Spleen (tissue), 7 donors: ENCODE measurements around the gene DLG2.

Source experiments
- CTCF ChIP-seq, 11 experiments: fragments of 200-600 bp in 7 of 11; fragments of 450-650 bp in 4 of 11; sonication (generic) in 4 of 11; IDR thresholded peaks in 8 of 11; conservative IDR thresholded peaks in 3 of 11; 1 replicate in 7 of 11; 2 replicates in 4 of 11; pipeline versions ENCODE4 v1.4.0 to v1.8.0; 2016 to 2021; ENCODE audit warnings: antibody characterized with exemption in 11 of 11, inconsistent platforms in 4 of 11, mild to moderate bottlenecking in 1 of 11
- POLR2AphosphoS5 ChIP-seq, 3 donors: sonication (generic); formaldehyde crosslinking; IDR thresholded peaks; one replicate each; pipeline ENCODE4 v1.5.1; 2017; ENCODE audit warnings: antibody characterized with exemption in 3 of 3
- donor health status: DM: no; HTN: no; CAD: no; lungs with moderate emphysema.
- donor health status: DM: no; HTN: no; CAD: no.
- donor health status: DM: no; HTN: no; CAD: no.

DNA sequence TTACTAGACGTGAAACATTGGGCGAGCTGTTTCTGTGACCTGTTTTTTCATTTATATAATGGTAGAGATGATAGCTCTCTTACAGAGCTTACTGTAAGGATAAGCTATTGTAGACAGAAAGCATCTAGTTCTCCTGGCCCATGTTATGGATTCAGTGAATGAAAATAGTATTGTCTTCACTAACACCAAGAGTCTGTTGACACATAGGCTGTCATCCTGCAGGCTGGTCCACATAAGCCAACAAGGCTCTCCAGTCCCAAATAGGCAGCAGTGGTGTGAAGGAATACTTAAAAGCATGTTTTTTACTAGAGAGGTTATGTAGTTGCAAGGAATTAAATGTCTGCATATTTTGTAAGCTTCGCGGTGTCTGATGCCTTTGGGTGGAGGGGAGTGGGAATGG lies 1963.2 kb downstream of the DLG2 start:
- TF ChIP-seq POLR2AphosphoS5 (IDR thresholded peaks at IDR 0.05) (no peak), CTCF (IDR thresholded peaks at IDR 0.05 in 8 of 11, conservative IDR thresholded peaks at IDR 0.05 in 3 of 11) (no peak)
